Keratinocyte (primary cell): ENCODE data around the gene SEL1L.

Experiments
- CTCF ChIP-seq, 3 experiments: IDR thresholded peaks in 1 of 3; conservative IDR thresholded peaks in 1 of 3; optimal IDR thresholded peaks in 1 of 3; 2 replicates in 2 of 3; 3 replicates in 1 of 3; pipeline versions ENCODE3 to v1.5.1; 2011; ENCODE audit warnings: low read length in 3 of 3, mild to moderate bottlenecking in 3 of 3, moderate library complexity in 2 of 3, control low read depth in 1 of 3, inconsistent platforms in 1 of 3; ENCODE audit not compliant: insufficient read depth in 2 of 3; ENCODE audit errors: extremely low read depth in 1 of 3
- EZH2 ChIP-seq: IDR thresholded peaks from one replicate; pipeline ENCODE4 v1.6.1; 2012; ENCODE audit warnings: inconsistent platforms, mild to moderate bottlenecking, low read length, moderate library complexity

GRCh38 chr14:81472096-81472800, 61.4 kb downstream of the SEL1L start:
- TF ChIP-seq CTCF (optimal IDR thresholded peaks at IDR 0.05 in 1 of 3, IDR thresholded peaks at IDR 0.05 in 1 of 3, conservative IDR thresholded peaks at IDR 0.05 in 1 of 3; ENCODE audit: extremely low read depth in 1 of 3, insufficient read depth in 2 of 3, low read length in 3 of 3): no peak
- TF ChIP-seq EZH2: no peak
